ENCODE data around the gene EHBP1.

EHBP1 gene

GRCh38 chr2:62743506-62743905 lies 38.0 kb downstream of the EHBP1 start:
- no peak overlapping the region for H3K27ac ChIP-seq (ENCODE audit: low read depth, low read length, poor library complexity, severe bottlenecking)
- no peak overlapping the region for H3K9ac ChIP-seq (ENCODE audit: low read length)
- no peaks in the 10 kb centered on the region; the same call in 1 of the 2 replicates for H3K79me2 ChIP-seq (ENCODE audit: insufficient read depth, low read length)
- H4K20me1 ChIP-seq (ENCODE audit: insufficient read depth, low read length): no peaks in the 10 kb centered on the region
- H3K4me3 ChIP-seq (ENCODE audit: low read depth, low read length, poor library complexity, severe bottlenecking): no peak overlapping the region
- H3K4me2 ChIP-seq (ENCODE audit: low read length): no peak overlapping the region
- H3K9me2 ChIP-seq (ENCODE audit: low read depth, low read length): no peaks in the 10 kb centered on the region
- no peaks in the 10 kb centered on the region for H3K27me3 ChIP-seq (ENCODE audit: insufficient read depth, low read length)
- no peaks in the 10 kb centered on the region for H3F3A ChIP-seq (ENCODE audit: insufficient read depth, low read length)
- TF ChIP-seq EZH2 (IDR thresholded peaks at IDR 0.05; ENCODE audit: borderline replicate concordance, low read length) (no peak), CTCF (IDR thresholded peaks at IDR 0.05; ENCODE audit: low read length) (no peak)
- H3K4me1 ChIP-seq (ENCODE audit: insufficient read depth, low read length, severe bottlenecking): no peaks in the 10 kb centered on the region
- H3K36me3 ChIP-seq (ENCODE audit: insufficient read depth, low read length): no peaks in the 10 kb centered on the region
- no peak overlapping the region for H2AFZ ChIP-seq (ENCODE audit: low read length)
- H3K9me3 ChIP-seq (ENCODE audit: low read length): no peaks in the 10 kb centered on the region

GRCh38 chr2:62744603-62745002 lies 39.1 kb downstream of the EHBP1 start:
- no peak overlapping the region for H3K27ac ChIP-seq (ENCODE audit: low read depth, low read length, poor library complexity, severe bottlenecking)
- H4K20me1 ChIP-seq (ENCODE audit: insufficient read depth, low read length): no peaks in the 10 kb centered on the region
- no peaks in the 10 kb centered on the region for H3F3A ChIP-seq (ENCODE audit: insufficient read depth, low read length)
- no peak overlapping the region for H2AFZ ChIP-seq (ENCODE audit: low read length)
- H3K4me3 ChIP-seq (ENCODE audit: low read depth, low read length, poor library complexity, severe bottlenecking): no peak overlapping the region
- H3K79me2 ChIP-seq (ENCODE audit: insufficient read depth, low read length): no peaks in the 10 kb centered on the region; the same call in 1 of the 2 replicates
- no peaks in the 10 kb centered on the region for H3K36me3 ChIP-seq (ENCODE audit: insufficient read depth, low read length)
- H3K4me1 ChIP-seq (ENCODE audit: insufficient read depth, low read length, severe bottlenecking): no peaks in the 10 kb centered on the region
- no peaks in the 10 kb centered on the region for H3K9me3 ChIP-seq (ENCODE audit: low read length)
- no peak overlapping the region for H3K9ac ChIP-seq (ENCODE audit: low read length)
- no peaks in the 10 kb centered on the region for H3K9me2 ChIP-seq (ENCODE audit: low read depth, low read length)
- no peaks in the 10 kb centered on the region for H3K27me3 ChIP-seq (ENCODE audit: insufficient read depth, low read length)
- TF ChIP-seq EZH2 (IDR thresholded peaks at IDR 0.05; ENCODE audit: borderline replicate concordance, low read length) (no peak), CTCF (IDR thresholded peaks at IDR 0.05; ENCODE audit: low read length) (no peak)
- no peak overlapping the region for H3K4me2 ChIP-seq (ENCODE audit: low read length)

- Histone ChIP-seq H3F3A (ENCODE audit: insufficient read depth, low read length) (no peaks in the 10 kb centered on the region), H3K79me2 (ENCODE audit: insufficient read depth, low read length) (no peaks in the 10 kb centered on the region; the same call in 1 of the 2 replicates), H3K4me3 (ENCODE audit: low read depth, low read length, poor library complexity, severe bottlenecking) (no peak overlapping the region), H3K9me3 (ENCODE audit: low read length) (no peaks in the 10 kb centered on the region), H3K4me2 (ENCODE audit: low read length) (no peak overlapping the region), H3K36me3 (ENCODE audit: insufficient read depth, low read length) (no peaks in the 10 kb centered on the region), H3K27ac (ENCODE audit: low read depth, low read length, poor library complexity, severe bottlenecking) (no peak overlapping the region), H3K4me1 (ENCODE audit: insufficient read depth, low read length, severe bottlenecking) (no peaks in the 10 kb centered on the region), H2AFZ (ENCODE audit: low read length) (no peak overlapping the region), H3K9me2 (ENCODE audit: low read depth, low read length) (no peaks in the 10 kb centered on the region), H3K27me3 (ENCODE audit: insufficient read depth, low read length) (no peaks in the 10 kb centered on the region), H4K20me1 (ENCODE audit: insufficient read depth, low read length) (no peaks in the 10 kb centered on the region), H3K9ac (ENCODE audit: low read length) (no peak overlapping the region)
- TF ChIP-seq CTCF (IDR thresholded peaks at IDR 0.05; ENCODE audit: low read length) (no peak), EZH2 (IDR thresholded peaks at IDR 0.05; ENCODE audit: borderline replicate concordance, low read length) (no peak)
These were observed 40.5 kb downstream of the EHBP1 start for GRCh38 chr2:62745891-62746481.
